Choroid plexus epithelial cell (primary cell): ENCODE measurements around the gene TEPSIN.
"Not testable (repeated sequence)": the region's sequence is repeated elsewhere in the genome, so short reads cannot be mapped to it uniquely, and the experiment has no call there.

Source experiments
- DNase-seq: peaks from one replicate; pipeline ENCODE4 v3.0.0-alpha.2; 2010; ENCODE audit warnings: low read depth
- H3K4me3 ChIP-seq: 2 replicates; pipeline ENCODE4 v1.5.1; 2011; ENCODE audit warnings: low read depth, mild to moderate bottlenecking, control low read depth, low read length, moderate library complexity
- TF ChIP-seq, protein P1 (sequence below): conservative IDR thresholded peaks from 2 replicates; pipeline ENCODE4 v1.5.1; 2011; ENCODE audit warnings: low read depth, mild to moderate bottlenecking, control low read depth, inconsistent platforms, low read length, moderate library complexity

TEPSIN gene

DNA sequence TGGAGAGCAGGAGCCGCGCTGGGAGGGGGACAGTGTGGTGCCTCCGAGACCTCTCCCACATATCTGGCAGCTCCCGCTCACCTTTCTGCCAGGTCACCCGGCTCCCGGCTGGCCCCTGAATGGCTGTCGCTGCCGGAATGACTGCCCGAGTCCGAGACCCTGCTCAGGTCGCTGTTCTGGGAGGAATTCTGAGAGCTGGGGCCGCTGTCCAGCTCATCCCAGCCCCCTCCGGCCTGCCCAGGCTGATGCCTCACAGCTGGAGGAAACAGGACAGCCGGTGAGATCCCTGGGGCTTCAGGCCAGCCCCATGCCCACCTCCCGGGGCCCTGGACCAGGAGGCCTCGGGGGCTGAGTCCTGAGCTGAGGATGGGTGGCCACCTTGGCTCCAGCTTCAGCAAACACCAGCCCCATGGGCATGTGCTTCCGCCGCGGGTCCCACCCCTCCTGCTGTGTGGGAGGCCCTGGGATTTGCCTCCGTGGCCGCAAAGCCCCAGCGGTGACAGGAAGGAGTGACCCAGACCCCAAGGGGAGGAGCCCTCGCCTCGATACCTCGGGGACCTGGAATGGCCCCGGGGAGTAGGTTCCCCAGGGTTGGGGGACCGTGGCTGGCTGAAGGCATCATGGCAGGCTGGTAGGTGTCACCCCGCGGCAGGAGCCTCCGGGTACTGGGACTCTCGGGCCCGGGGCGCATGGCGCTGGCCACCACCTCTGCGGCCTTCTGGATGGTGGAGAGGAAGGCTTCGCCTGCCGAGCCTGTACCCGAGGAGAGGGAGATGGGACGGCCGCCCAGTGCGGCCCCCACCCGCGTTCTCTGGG, 6.9 kb downstream of the TEPSIN start:
- TF ChIP-seq, protein P1, sequence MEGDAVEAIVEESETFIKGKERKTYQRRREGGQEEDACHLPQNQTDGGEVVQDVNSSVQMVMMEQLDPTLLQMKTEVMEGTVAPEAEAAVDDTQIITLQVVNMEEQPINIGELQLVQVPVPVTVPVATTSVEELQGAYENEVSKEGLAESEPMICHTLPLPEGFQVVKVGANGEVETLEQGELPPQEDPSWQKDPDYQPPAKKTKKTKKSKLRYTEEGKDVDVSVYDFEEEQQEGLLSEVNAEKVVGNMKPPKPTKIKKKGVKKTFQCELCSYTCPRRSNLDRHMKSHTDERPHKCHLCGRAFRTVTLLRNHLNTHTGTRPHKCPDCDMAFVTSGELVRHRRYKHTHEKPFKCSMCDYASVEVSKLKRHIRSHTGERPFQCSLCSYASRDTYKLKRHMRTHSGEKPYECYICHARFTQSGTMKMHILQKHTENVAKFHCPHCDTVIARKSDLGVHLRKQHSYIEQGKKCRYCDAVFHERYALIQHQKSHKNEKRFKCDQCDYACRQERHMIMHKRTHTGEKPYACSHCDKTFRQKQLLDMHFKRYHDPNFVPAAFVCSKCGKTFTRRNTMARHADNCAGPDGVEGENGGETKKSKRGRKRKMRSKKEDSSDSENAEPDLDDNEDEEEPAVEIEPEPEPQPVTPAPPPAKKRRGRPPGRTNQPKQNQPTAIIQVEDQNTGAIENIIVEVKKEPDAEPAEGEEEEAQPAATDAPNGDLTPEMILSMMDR: no peak
- H3K4me3 ChIP-seq: no peak overlapping the region
- DNase-seq: no peak

DNA sequence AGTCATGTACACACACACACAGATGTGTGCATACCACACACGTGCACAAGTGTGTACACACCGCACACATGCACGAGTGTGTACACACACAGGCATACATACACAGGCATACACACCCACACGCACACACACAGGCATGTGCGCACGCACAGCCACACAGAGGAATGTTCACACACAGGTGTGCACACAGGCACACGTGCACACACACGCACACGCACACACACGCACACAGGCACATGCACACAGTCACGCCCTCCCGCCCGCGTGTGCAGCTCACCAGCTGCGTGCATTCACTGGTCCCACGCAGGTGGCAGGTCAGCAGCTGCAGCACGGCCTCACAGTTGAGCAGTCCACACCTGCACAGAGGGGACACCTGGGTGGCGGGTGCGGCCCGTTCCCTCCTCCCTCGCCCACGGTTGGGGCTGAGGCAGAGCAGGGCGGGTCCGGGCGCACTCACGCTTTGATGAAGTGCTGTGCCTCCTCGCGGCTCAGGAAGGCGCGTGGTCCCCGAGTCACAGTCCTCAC, 7.7 kb downstream of the TEPSIN start:
- H3K4me3 ChIP-seq: no peak overlapping the region
- DNase-seq: no peak
- TF ChIP-seq, protein P1: no peak

DNA sequence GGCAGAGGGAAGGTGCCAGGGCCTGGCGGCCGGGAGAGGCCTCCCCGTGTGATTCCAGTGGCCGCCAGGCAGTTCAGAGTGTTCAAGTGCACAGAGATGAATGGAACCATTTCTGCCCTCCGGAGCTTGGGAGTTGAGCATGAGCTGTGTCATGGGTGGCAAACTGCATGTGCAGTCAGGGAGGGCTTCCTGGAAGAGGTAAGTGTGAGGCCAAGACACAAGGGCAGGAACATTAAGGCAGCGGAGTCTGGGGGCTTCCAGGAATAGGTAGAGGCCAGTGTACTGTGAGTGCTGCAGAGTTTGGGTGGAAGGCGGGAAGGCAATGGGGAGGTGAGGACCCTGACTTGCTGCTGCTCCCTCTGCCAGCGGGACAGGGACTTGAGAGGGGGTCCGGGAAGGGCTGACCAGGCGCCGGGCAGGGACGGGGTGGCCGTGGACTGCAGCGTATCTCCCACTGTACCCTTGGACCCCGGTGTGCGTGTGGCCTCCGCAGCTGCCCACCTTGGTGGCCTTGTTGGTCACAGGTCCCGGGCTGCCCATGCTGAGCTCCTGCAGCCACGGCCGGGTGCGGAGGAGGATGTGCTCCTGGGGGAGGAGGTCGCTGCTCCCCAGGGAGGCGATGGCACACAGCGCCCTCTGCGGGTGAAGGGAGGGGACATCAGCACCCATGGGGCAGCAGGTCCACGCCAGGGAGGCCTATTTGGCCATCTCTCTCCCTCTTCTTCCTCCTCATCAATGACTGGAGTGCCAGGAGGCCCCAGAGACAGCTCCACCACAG, 8.6 kb downstream of the TEPSIN start:
- no peak overlapping the region for H3K4me3 ChIP-seq
- no peak for DNase-seq
- TF ChIP-seq, protein P1: peak; percentile 51

DNA sequence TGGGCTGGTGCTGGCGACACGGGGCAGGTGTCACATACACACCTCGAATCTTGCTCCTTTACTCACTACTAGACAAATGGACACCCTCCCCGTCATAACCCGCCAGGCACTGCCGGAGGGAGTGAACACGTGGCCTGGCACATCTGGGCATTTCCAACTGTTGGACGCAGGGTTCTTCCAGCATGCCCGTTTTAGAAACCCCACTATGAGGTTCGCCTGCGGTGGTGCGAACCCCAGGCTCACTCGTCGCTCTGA, 9.3 kb downstream of the TEPSIN start:
- TF ChIP-seq, protein P1: no peak
- no peak overlapping the region for H3K4me3 ChIP-seq

DNA sequence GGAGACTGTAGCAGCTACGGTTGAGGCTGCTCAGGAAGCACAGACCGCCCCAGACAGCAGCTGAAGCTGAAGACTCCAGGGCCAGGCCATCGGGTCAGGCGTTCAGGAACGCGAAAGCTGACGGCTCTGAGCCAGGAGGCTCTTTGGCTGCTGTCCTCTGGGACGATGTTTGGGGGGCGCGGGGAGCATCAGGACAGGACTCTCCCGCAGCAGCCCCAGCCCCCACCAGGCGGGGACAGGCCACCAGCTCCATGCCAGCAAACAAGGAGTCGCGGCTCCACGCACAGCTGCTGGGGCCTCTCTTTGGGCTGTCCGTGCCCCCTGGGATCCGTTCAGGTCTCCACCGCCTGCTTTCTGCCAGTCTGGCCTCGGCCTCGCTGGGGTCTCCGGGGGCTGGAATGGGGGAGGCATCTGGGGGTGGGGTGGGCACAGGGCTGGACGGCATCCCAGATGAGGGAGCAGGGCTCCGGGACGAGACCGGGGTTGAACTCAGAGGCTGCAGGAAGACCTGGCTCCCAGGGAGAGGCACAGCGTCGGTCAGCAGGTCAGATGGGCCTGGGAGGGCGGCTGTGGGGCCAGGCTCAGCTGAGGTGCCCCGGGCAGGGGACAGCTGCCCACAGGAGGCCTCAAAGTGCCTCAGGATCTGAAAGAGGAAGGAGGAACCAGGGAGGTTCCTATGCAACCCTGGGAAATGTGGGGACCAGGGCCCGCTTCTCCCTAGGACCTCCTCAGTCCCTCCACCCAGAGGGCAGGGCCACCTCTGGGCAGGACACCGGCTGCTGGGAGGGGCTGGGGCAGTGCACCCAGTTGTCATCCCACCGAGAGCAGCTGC, 9.8 kb downstream of the TEPSIN start:
- TF ChIP-seq, protein P1: no peak
- no peak for DNase-seq
- no peak overlapping the region for H3K4me3 ChIP-seq

More for the DNA sequence above, 9.3 kb downstream of the TEPSIN start:
- DNase-seq: no peak

DNA sequence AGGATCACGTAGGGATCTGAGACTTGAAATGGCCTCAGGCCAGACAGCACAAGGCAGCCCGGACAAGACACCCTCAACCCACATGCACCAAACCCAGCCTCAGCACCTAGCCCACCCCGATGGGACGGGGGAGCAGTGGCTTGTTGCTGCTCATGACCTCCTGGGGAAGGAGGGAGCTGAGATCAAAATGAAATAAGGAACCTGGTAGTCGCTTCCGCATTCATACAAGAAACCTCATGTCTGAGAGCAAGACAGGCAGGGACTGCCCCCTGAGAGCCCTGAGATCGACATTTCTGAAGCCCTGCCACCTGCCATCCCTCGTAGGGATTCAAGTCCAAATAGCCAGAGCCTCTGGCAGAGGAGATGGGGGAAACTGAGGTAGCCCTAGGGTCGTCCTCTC, 10.4 kb downstream of the TEPSIN start:
- TF ChIP-seq, protein P1: no peak
- no peak overlapping the region for H3K4me3 ChIP-seq
- no peak for DNase-seq

DNA sequence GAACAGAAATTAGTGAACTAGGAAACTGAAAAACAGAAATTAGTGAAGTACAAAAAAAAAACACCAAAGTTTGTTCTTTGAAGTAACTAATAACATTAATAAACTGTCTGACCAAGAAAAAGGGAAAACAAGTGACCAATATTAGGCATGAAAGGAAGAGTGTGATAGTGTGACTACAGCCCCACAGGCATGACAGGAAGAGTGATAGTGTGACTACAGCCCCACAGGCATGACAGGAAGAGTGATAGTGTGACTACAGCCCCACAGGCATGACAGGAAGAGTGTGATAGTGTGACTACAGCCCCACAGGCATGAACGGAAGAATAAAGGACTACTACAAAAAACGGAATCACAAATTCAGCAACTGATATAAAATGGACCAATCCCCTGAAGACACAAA, 11.2 kb downstream of the TEPSIN start:
- H3K4me3 ChIP-seq, DNase-seq: not testable (repeated sequence)
